NOMO-1 treated with dmso at 0.1 percent for 144 hours (cell line): Measurements from ENCODE around the gene FOXE1.

Experiments
- DNase-seq: peaks from one replicate; lab custom pipeline; 2025; ENCODE audit not compliant: unreplicated experiment; lab: John Stamatoyannopoulos, UW

FOXE1 gene

DNA sequence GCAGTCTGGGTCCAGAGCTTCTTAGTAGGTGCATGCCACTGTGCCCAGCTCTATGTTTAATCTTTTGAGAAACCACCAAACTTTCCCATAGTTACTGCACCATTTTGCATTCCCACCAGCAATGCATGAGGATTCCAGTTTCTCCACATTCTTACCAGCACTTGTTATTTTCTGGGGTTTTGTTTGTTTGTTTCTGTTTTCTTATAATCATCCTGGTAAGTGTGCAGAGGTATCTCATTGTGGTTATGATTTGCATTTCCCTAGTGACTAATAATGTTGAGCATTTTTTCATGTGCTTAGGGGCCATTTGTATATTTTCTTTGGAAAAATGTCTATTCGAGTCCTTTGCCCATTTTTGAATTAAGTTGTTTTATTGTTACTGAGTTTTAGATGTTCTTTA is 11.4 kb downstream of the FOXE1 start:
- no peak for DNase-seq

DNA sequence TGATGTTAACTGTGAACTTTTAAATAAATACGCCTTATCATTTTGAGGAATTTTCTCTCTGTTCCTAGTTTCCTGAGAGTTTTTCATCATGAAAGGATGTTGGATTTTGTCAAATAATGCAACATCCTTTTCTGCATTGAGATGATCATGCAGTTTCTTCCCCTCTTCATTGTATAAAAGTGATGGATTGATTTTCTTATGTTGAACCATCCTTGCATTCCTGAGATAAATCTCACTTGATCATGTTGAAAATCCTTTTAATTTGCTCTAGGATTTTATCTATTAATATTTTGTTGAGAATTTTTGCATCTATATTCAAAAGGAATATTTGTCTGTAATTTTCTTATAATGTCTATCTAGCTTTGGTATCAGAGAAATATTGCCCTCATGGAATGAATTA is 13.3 kb downstream of the FOXE1 start:
- DNase-seq: no peak

DNA sequence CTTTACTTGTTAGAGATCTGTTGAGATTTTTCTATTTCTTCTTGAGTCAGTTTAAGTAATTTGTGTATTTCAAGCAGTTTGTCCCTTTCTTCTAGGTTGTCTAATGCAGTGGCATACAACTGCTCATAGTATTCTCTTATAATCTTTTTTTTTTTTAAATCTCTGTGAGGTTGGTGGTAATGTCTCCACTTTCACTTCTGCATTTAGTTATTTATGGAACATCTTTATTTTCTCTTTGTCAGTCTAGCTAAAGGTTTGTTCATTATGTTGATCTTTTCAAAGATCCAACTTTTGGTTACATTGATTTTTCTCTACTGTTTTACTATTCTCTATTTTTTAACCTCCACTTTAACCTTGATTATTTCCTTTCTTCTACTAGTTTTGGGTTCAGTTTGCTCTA is 13.8 kb downstream of the FOXE1 start:
- DNase-seq: no peak

DNA sequence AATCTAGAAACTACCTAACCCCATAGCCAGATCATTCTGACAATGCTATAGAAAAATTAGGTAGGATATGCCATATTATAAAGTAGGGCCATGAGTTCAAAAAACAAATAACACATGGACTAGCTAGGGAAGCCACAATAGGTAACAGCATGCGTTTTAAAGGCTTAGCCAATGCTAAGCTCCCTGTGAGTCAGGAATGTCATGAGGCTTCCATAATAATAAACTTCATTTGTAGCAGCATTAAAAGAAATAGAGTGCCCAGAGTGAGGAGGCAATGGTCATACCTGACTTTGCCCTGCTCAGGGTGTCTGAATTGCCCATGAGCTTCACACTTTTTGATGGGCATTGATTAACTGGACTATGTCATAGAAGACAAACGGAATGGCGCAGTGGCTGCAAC is 15.8 kb downstream of the FOXE1 start:
- no peak for DNase-seq

DNA sequence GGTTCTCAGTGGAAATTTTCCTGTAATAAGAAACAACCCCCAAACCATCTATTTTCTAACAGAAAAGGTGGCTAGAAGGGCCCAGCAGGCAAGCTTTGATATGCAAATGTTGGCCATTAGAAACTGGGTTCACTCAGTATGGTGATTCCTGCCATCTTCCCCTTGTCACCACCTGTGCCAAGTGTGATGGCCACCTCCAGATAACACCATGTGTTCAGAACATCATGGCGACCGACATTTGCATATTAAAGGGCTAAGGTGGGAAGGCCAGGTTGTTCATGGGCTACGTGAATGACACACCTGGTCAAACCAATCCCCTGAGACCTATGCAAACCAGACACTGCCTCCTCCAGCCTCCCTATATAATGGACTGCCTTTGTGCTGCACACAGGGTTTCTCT is 20.4 kb downstream of the FOXE1 start:
- no peak for DNase-seq

DNA sequence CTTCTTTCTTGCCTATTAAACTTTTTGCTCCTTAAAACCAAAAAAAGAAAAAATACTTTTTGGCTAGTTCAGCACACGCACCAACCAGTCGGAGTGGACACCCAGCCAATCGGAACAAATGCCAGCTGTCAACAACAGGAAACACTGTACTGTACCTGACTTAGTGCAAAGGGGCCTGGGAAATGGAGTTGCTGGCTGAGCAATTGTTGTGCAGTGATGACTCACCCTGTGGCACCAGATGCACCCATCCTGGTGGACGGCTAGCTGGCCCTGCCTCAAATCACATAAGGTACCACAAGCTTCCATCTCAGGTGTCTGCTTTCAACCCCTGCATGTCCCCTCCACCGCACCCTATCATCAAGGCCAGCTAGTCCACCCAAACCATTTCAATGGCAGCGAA is 20.9 kb downstream of the FOXE1 start:
- DNase-seq: no peak

DNA sequence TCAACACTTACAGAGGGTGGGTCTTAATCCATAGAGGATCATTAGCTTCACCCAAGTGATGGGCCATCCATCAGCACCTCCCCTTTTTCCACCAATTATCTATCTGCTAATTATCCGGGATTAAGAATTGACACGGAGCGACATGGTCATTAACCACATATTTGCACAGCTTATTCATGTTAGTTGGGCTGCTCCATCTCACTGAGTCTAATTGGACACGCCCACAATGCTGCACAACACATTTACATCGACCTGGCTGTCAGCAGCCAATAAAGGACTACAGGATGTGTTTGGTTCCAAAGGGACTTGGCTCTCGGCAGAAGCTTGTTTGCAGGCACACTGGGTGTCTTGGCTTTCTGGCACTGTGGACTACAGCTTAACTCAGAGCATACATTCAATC is 21.6 kb downstream of the FOXE1 start:
- no peak for DNase-seq

DNA sequence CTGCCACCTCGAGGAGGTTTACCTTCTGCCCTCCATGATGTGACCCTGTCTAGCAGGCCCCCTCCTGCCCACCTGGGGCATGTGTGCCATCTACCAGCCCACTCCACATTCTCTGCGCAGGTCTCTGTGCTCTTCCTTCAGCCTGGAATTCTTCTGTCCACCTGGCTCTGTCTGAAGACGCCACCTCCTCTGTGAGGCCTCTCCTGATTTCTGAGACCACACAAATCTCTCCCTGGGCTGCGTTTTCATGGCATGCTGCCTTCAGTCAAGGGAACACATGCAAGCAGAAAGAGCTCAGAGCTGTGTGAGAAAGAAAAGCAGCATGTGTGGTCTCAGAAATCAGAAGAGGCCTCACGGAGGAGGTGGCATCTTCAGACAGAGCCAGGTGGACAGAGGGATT is 22.1 kb downstream of the FOXE1 start:
- DNase-seq: no peak

DNA sequence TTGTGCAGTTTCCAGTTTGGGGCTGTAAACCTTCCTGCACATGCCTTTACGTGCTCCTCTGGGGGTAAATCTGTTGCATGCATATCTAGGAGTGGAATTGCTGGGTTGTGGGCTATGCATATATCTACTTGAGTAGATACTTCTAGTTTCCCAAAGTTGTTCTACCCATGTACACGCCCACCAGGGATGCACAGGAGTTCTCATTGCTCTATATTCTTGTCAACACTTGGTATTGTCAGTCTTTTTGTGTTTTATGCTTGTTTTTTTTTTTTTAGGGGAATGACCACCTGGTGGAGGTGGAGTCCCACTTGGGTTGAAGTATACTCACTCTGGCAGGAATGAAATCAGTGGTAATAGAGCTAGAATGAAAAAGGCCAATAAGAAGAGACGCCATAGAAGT is 23.0 kb downstream of the FOXE1 start:
- DNase-seq: no peak

DNA sequence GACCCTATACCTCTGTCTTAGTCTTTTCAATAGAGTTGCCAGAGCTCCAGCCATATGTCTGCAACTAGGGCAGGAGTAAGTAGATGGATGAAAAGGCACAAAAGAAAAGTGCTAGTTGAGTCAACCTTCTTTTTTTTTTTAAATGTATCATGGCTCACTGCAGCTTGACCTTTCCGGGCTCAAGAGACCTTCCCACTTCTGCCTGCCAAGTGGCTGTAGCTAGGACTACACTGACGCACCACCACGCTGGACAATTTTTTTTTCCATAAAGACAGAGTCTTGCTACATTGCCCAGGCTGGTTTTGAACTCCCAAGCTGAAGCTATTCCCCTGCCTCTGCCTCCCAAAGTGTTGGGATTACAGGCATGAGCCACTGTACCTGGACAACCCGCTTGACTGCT is 27.3 kb downstream of the FOXE1 start:
- DNase-seq: no peak

DNA sequence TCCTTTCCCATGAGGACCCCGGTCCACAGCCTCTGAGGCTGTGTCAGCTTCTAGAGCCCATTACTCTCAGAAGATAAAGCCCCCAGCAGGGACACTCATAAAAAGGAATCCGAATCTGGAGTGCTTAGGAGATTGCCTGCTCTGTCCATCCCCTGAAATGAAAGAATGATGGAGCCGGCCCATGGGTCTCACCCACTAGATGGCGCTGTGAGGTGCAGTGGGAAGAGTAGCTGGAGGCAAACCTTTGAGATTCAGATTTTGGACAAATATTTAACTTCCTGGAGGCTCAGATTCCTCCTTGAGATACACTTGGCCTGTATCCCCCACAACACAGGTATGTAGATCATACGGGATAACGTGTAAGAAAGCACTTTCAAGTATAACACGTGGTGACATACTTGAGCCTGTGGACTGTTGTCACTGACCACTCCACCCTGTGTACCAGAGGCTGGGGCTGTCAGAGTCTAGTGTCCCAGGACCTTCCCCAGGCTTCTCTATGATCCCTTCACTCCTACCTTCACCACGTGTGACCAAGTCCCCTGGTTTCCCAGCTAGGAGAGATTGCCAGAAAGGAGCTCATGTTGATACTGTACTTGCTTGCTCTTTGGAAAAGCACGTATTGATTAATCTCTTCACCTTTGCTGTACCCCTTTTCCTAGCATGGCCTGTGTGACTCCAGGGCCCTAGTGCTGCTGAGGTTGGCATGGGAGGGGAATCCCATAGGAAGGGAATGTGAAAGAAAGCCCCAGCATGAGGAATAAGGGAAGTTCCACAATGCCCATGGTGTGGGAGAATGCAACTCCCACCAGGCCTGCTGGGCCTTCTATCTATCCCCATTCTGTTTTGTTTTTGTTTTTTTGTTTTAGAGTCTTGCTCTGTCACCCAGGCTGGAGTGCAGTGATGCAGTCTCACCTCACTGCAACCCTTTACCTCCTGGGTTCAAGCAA is 37.2 kb downstream of the FOXE1 start:
- no peak for DNase-seq

DNA sequence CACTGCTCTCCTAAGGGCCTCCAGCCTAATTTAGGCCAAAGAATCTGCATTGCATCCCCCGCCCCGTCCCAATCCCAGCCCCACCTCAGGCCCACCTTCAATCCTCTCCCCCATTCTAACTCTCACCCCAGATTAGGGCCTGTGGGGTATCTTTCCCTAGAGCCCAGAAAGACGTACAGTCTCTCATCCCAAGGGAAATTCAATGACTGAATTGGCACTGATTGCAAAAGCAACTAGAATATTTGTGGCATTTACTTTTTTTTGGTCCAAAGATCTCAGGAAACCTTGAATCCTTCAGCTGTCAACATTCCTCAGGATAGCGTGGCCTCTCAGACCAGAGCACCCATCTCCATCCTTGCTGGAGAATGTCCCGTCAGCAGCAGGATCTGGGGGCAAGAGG is 38.7 kb downstream of the FOXE1 start:
- no peak for DNase-seq

DNA sequence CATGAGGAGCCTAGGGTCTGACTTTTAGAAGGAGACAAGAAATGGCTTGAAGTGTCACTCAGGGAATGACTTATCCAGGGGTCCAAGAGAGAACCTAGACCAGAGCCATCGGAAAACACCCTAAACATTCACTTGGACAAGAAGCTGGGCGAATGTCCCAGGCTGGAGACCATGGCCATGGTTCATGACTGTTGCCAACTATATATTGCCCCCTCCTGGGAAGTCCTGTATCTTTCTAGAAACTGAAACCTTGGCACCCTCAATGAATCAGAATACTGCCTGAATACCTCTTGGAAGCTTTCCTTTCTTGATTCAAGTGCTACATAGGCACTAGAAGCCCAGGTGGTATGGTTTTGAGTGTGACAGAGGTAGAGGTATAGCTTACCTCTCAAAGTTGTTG is 39.4 kb downstream of the FOXE1 start:
- no peak for DNase-seq

DNA sequence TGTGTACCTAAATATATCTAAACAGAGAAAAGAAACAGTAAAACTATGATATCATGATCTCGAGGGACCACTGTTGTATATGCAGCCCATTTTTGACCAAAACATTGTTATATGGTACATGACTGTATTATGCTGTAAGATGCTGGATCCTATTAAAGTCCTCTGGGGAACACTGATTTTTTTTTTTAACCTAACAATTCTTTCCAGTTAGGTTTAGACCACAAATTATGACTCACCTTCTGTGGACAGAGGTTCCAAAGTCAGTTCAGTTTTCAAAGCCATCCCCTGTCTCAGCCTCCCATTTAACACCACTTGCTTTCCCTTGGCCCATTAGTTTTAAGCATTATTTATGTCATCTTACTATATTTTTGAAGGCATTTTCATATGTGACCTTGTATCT is 42.2 kb downstream of the FOXE1 start:
- DNase-seq: no peak

DNA sequence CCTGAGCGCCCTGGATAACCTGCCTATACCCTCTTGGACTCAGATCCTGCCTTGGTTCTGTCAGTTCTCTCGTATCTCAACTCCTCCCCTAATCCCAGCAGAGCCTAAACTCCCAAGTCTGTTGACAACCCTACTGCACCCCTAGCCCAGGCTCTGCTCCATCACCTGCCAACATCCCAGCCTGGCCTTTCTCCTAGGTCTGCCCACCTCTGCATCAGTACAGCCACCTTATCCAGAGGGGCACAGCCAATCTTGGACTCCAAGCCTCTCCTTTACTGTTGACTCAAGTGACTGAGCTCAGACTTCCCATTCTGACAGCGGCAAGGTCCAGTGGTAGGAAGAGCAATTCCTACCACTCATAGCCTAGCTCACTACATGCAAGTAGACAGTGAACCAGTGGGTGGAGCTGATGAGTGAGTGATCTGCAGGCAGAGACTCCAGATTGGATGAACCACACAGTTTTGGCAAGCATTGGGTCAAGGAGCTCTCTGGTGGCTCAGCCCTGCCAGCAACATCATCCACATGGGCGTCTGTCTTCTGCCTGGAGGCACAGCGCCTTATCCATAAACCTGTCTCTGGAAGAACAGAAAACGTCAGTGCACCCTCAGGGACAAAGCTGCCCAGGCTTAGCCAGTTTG is 42.8 kb downstream of the FOXE1 start:
- DNase-seq: no peak

DNA sequence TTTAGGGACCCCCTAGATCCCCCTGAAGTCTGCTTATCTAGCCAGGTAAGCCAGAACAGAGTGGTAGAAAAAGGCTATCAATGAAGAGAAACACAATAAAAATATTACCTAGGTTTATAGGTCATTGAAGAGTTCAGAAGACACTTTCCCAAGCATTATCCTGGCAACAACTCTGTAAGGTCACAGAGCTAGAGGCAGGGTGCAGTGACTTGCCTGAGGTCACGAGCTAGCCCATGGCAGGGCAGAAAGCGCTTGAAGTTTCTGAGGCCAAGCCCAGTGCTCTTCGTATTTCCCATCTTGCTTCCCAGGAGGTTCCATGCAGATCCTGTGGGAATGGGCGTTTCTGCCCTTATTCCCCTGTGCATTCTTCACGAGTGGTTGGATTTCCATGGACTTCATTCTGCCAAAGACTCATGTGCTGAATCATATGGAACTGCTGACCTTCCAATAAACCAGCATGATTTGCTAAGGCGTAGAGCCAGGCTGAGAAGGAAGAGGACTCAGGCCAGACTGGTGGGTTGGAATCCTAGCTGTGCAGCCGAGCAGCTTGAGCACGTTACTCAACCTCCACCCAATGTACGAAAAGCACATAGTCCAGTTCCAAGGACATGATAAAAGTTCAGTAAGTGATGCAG is 47.2 kb downstream of the FOXE1 start:
- DNase-seq: no peak

DNA sequence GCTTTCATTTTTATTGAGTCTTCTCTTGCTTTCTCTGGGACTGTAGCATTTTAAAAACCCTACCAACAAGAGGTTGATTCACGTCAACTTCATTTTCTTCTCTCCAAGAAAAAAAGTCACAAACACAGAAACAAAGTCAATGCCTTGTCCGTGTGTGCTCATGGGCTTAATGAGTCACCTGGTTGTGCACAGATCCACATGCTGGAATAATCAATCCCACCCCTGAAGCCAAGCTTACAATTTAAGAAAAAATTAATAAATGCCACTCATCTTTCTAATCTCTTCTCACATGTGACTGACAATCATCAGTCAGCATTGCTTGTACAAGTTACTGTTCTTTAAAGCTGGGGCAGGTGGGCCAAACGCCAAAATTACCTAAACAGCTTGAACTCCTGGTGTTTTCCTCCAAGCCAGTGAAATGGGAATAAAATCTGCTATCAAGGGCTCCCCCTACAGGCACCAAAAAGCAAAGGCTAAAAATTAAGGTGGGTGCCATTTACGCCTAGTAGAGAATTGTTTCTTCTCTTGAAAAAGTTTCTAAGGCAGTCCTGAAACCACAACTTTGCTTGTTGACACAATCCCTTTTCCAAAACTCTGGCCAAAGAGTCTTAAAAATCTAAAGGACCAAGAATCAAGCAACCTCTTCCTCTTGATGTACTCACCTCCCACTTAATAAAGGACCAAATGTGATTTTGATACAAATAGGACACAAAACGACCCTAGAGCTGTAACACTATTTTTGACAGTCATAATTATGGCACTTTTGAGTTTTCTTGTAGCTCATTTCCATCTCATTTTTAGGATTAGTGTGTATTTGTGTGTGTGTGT is 47.9 kb downstream of the FOXE1 start:
- no peak for DNase-seq

DNA sequence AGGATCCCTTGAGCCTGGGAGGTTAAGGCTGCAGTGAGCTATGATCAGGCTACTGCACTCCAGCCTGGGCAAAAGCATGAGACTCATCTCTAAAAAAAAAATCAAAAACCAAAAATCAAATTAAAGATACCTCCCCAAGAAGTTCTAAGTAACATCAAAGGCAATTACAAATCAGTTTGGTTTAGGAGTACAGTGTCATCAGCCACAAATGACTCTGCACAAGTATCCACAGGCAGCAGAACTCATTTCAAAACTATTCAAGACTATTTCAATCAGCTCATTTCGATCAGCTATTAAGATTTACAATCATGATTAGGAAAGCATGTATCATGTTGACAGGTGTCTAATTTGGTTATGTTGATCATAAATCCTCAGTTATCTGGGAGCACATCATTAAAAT is 50.2 kb downstream of the FOXE1 start:
- DNase-seq: no peak

DNA sequence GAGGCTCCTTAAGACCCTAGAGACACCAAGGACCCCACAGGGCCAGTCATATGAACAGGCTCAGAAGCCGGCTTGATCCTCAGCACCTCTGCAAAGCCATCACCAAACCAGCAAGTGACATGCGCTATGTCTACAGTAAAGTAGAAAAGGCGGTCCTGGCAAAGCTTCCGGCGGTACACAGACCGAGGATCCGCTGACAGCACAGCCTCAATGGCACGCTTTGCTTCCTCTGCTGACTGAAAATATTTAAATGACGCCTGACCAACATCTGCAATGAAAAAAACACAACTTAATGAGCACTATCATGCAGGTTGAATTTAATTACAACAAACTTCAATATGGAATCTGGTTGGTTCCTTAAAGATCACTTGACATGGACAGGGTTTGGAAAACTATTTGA is 51.7 kb downstream of the FOXE1 start:
- no peak for DNase-seq

DNA sequence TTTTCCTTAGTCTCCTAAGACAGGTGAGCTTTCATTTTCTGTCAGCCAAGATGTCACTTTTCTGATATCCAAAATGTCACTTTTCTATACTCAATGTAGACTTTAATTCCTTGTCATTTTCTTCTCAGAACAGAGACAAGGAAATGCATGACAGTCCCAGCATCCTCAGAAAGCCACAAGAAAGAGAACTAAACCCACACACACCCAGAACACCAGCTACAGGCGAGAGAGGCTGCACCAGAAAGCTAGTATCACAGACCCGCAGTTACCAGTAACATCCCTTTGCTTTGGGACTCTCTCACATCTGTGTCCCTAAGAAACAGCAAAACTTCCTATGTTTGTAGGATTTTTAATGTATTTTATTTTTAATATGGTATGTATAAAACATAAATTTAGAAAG is 52.2 kb downstream of the FOXE1 start:
- no peak for DNase-seq
